HepG2 (cell line): ENCODE data around the gene TBC1D32. TPM values are rescaled to one million over a fixed set of nuclear protein-coding genes. Genes with fewer than 3 reads are reported as not detected.
A peak's percentile ranks its signal among the peaks of the same experiment; 100 is the strongest.

ENCODE experiments used
- HDAC2 ChIP-seq: sonication (generic); formaldehyde crosslinking; IDR thresholded peaks from 2 replicates; pipeline ENCODE4 v1.4.0; 2020; ENCODE audit warnings: missing genetic modification reagents
- HMGA1 ChIP-seq: sonication (generic); formaldehyde crosslinking; conservative IDR thresholded peaks from 2 replicates; pipeline ENCODE4 v1.4.0; 2020; ENCODE audit warnings: missing genetic modification reagents
- MAFK ChIP-seq, 2 experiments: IDR thresholded peaks in 1 of 2; conservative IDR thresholded peaks in 1 of 2; 2 replicates each; pipeline ENCODE4 v1.6.1; 2011; ENCODE audit warnings: improper control_type of control experiment in 2 of 2, low read length in 2 of 2
- MYNN ChIP-seq: sonication (generic); formaldehyde crosslinking; IDR thresholded peaks from 2 replicates; pipeline ENCODE4 v1.4.0; 2020; ENCODE audit warnings: mild to moderate bottlenecking, low read depth, missing genetic modification reagents
- NFYB ChIP-seq: sonication (generic); formaldehyde crosslinking; IDR thresholded peaks from 2 replicates; pipeline ENCODE4 v1.4.0; 2020; ENCODE audit warnings: missing genetic modification reagents
- PHF8 ChIP-seq: sonication (generic); formaldehyde crosslinking; IDR thresholded peaks from 2 replicates; pipeline ENCODE4 v1.5.0; 2020; ENCODE audit warnings: missing genetic modification reagents
- SIN3B ChIP-seq: fragments of 150-350 bp; IDR thresholded peaks from 2 replicates; pipeline ENCODE4 v1.6.1; 2014; ENCODE audit warnings: low read length
- SMC3 ChIP-seq: IDR thresholded peaks from 2 replicates; pipeline ENCODE4 v1.6.1; 2011; ENCODE audit warnings: low read length, improper control_type of control experiment
- ZBTB3 ChIP-seq: sonication (generic); formaldehyde crosslinking; IDR thresholded peaks from 2 replicates; pipeline ENCODE4 v1.4.0; 2020; ENCODE audit warnings: low read depth, mild to moderate bottlenecking, moderate library complexity, missing genetic modification reagents, borderline replicate concordance
- ZFP37 ChIP-seq: sonication (generic); formaldehyde crosslinking; IDR thresholded peaks from 2 replicates; pipeline ENCODE4 v1.4.0; 2020; ENCODE audit warnings: missing genetic modification reagents, borderline replicate concordance
- ZFP82 ChIP-seq: sonication (generic); formaldehyde crosslinking; IDR thresholded peaks from 2 replicates; pipeline ENCODE4 v1.5.1; 2020; ENCODE audit warnings: mild to moderate bottlenecking, missing genetic modification reagents, borderline replicate concordance
- ZNF317 ChIP-seq: sonication (generic); formaldehyde crosslinking; IDR thresholded peaks from 2 replicates; pipeline ENCODE4 v1.5.0; 2020; ENCODE audit warnings: mild to moderate bottlenecking, missing genetic modification reagents
- ZNF558 ChIP-seq: sonication (generic); formaldehyde crosslinking; IDR thresholded peaks from 2 replicates; pipeline ENCODE4 v1.9.0; 2022; ENCODE audit warnings: mild to moderate bottlenecking, missing genetic modification reagents, borderline replicate concordance
- ZNF572 ChIP-seq: sonication (generic); formaldehyde crosslinking; IDR thresholded peaks from 2 replicates; pipeline ENCODE4 v1.5.1; 2020; ENCODE audit warnings: mild to moderate bottlenecking, missing genetic modification reagents
- ZNF773 ChIP-seq: sonication (generic); formaldehyde crosslinking; IDR thresholded peaks from 2 replicates; pipeline ENCODE4 v1.4.0; 2020; ENCODE audit warnings: missing genetic modification reagents, borderline replicate concordance
- polyA plus RNA-seq, 8 experiments: library from polyadenylated mRNA; depleted of rRNA in 3 of 8; stranded (reverse) in 7 of 8; unstranded in 1 of 8; fragments of >200 nt; fragmentation: Illumina TruSeq in 4 of 8; extraction: Trizol in 4 of 8; gene quantifications; 2 replicates each; pipeline versions ENCODE4 v1.2.1 to v1.2.3, GENCODE V29; 2011 to 2016; ENCODE audit warnings: low read depth in 4 of 8, missing spikeins in 1 of 8, mixed read lengths in 1 of 8; ENCODE audit not compliant: insufficient read depth in 1 of 8
- total RNA-seq, 5 experiments: library from RNA; depleted of rRNA; stranded (reverse); fragments of >200 nt; fragmentation: Illumina TruSeq; extraction: Trizol; gene quantifications; 2 replicates each; pipeline ENCODE4 v1.2.3, GENCODE V29; 2016; ENCODE audit warnings: low read depth in 1 of 5
- TF ChIP-seq, protein P1 (sequence below): sonication (generic); formaldehyde crosslinking; IDR thresholded peaks from 2 replicates; pipeline ENCODE4 v1.5.0; 2020; ENCODE audit warnings: missing genetic modification reagents
- TF ChIP-seq, protein P2 (sequence below): sonication (generic); formaldehyde crosslinking; IDR thresholded peaks from 2 replicates; pipeline ENCODE4 v1.4.0; 2020; ENCODE audit warnings: missing genetic modification reagents
- TF ChIP-seq, protein P3 (sequence below): sonication (generic); formaldehyde crosslinking; IDR thresholded peaks from 2 replicates; pipeline ENCODE4 v1.5.0; 2020; ENCODE audit warnings: mild to moderate bottlenecking, low read depth, missing genetic modification reagents, borderline replicate concordance
- TF ChIP-seq, protein P4 (sequence below): sonication (generic); formaldehyde crosslinking; IDR thresholded peaks from 2 replicates; pipeline ENCODE4 v1.5.1; 2020; ENCODE audit warnings: missing genetic modification reagents, mild to moderate bottlenecking, borderline replicate concordance
- TF ChIP-seq, protein P5 (sequence below): sonication (generic); formaldehyde crosslinking; IDR thresholded peaks from 2 replicates; pipeline ENCODE4 v1.5.0; 2020; ENCODE audit warnings: mild to moderate bottlenecking, missing genetic modification reagents, borderline replicate concordance

The TBC1D32 gene
- total and polyA plus RNA-seq, 2 of the 13 experiments (the other 11 are each of a cell fraction or from before 2014, with no cell fraction given) = 2.0 to 4.8 TPM

DNA sequence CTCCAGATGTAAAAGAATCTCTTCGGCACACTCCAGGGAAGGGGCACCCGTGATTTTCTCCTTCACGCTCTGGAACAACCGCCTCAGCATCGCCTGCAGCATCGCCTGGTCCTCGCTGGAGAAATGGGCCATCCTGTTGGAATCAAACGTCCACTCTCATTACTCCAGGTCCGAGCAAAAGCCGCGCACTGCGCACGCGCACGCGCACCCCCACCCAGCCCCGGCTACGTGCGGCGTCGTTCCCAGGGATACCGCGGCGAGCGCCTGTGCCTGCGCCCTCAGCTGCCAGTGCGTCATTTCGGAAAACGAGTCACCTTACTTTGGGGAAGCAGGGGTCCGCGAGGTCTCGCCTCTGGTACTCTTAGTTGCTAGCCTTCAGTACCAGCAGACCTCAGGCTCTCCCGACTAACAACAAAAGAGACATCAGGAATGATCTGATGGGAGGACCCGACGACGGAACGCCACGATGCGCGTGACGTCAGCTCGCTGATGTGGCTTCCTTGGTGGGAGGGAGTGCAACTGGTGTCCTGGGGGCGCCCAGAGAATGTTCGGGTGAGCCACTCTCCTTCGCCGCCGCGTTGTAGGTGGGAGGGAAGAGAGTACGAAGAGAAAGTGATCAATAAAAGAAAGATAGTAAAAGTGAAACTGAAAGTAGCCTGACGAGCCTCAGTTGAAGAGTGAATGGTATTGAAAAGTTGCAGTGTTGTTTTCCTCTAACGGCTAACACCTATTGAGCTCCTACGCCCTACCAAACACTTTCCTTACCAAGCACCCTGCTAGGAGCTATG is at the start of gene TBC1D32 (continued):
- TF ChIP-seq ZFP82 (CRISPR knock-in tag) (no peak), ZBTB3 (CRISPR knock-in tag) (0 out of 2 replicates have a peak, but pooled peaks have one; percentile 17), PHF8 (CRISPR knock-in tag) (peak; percentile 84), HMGA1 (CRISPR knock-in tag) (no peak), NFYB (CRISPR knock-in tag) (peak; percentile 41), ZNF572 (CRISPR knock-in tag) (peak; percentile 88; the same call in 1 of the 2 replicates), MYNN (CRISPR knock-in tag) (no peak), ZFP37 (no peak), MAFK (conservative IDR thresholded peaks at IDR 0.05 in 1 of 2, IDR thresholded peaks at IDR 0.05 in 1 of 2; ENCODE audit: low read length in 2 of 2) (no peak), ZNF558 (CRISPR knock-in tag) (no peak), ZNF773 (no peak; the same call in 1 of the 2 replicates), SIN3B (no peak), ZNF317 (peak; percentile 86), HDAC2 (CRISPR knock-in tag) (no peak), SMC3 (no peak)
- TF ChIP-seq, protein P1, sequence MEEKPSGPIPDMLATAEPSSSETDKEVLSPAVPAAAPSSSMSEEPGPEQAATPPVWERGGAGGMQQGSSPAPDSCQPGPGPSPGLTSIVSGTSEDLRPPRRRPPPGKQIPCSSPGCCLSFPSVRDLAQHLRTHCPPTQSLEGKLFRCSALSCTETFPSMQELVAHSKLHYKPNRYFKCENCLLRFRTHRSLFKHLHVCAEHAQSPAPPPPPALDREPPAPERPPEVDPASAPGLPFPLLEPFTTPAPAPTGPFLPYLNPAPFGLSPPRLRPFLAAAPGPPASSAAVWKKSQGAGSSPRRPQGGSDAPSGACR (CRISPR knock-in tag) = no peak
- TF ChIP-seq, protein P2, sequence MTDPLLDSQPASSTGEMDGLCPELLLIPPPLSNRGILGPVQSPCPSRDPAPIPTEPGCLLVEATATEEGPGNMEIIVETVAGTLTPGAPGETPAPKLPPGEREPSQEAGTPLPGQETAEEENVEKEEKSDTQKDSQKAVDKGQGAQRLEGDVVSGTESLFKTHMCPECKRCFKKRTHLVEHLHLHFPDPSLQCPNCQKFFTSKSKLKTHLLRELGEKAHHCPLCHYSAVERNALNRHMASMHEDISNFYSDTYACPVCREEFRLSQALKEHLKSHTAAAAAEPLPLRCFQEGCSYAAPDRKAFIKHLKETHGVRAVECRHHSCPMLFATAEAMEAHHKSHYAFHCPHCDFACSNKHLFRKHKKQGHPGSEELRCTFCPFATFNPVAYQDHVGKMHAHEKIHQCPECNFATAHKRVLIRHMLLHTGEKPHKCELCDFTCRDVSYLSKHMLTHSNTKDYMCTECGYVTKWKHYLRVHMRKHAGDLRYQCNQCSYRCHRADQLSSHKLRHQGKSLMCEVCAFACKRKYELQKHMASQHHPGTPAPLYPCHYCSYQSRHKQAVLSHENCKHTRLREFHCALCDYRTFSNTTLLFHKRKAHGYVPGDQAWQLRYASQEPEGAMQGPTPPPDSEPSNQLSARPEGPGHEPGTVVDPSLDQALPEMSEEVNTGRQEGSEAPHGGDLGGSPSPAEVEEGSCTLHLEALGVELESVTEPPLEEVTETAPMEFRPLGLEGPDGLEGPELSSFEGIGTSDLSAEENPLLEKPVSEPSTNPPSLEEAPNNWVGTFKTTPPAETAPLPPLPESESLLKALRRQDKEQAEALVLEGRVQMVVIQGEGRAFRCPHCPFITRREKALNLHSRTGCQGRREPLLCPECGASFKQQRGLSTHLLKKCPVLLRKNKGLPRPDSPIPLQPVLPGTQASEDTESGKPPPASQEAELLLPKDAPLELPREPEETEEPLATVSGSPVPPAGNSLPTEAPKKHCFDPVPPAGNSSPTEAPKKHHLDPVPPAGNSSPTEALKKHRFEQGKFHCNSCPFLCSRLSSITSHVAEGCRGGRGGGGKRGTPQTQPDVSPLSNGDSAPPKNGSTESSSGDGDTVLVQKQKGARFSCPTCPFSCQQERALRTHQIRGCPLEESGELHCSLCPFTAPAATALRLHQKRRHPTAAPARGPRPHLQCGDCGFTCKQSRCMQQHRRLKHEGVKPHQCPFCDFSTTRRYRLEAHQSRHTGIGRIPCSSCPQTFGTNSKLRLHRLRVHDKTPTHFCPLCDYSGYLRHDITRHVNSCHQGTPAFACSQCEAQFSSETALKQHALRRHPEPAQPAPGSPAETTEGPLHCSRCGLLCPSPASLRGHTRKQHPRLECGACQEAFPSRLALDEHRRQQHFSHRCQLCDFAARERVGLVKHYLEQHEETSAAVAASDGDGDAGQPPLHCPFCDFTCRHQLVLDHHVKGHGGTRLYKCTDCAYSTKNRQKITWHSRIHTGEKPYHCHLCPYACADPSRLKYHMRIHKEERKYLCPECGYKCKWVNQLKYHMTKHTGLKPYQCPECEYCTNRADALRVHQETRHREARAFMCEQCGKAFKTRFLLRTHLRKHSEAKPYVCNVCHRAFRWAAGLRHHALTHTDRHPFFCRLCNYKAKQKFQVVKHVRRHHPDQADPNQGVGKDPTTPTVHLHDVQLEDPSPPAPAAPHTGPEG (CRISPR knock-in tag) = no peak
- TF ChIP-seq, protein P3, sequence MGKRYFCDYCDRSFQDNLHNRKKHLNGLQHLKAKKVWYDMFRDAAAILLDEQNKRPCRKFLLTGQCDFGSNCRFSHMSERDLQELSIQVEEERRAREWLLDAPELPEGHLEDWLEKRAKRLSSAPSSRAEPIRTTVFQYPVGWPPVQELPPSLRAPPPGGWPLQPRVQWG (CRISPR knock-in tag) = no peak
- TF ChIP-seq, protein P4, sequence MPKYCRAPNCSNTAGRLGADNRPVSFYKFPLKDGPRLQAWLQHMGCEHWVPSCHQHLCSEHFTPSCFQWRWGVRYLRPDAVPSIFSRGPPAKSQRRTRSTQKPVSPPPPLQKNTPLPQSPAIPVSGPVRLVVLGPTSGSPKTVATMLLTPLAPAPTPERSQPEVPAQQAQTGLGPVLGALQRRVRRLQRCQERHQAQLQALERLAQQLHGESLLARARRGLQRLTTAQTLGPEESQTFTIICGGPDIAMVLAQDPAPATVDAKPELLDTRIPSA (CRISPR knock-in tag) = no peak
- TF ChIP-seq, protein P5, sequence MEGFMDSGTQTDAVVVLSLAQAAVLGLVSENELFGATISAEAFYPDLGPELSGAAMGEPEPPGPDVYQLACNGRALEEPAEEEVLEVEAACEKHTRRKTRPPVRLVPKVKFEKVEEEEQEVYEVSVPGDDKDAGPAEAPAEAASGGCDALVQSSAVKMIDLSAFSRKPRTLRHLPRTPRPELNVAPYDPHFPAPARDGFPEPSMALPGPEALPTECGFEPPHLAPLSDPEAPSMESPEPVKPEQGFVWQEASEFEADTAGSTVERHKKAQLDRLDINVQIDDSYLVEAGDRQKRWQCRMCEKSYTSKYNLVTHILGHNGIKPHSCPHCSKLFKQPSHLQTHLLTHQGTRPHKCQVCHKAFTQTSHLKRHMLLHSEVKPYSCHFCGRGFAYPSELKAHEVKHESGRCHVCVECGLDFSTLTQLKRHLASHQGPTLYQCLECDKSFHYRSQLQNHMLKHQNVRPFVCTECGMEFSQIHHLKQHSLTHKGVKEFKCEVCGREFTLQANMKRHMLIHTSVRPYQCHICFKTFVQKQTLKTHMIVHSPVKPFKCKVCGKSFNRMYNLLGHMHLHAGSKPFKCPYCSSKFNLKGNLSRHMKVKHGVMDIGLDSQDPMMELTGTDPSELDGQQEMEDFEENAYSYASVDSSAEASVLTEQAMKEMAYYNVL (CRISPR knock-in tag) = peak; percentile 68; the same call in 1 of the 2 replicates
